Astrocyte (in vitro differentiated cells and primary cell): Measurements from ENCODE around the gene ISG15.

ENCODE experiments used
- EZH2 ChIP-seq: IDR thresholded peaks from 2 replicates; pipeline ENCODE4 v1.6.1; 2012; ENCODE audit warnings: mild to moderate bottlenecking, low read length, inconsistent platforms; ENCODE audit not compliant: insufficient read depth
- TF ChIP-seq, protein P1 (sequence below): IDR thresholded peaks from 2 replicates; pipeline ENCODE4 v1.5.1; 2011; ENCODE audit warnings: low read depth, mild to moderate bottlenecking, inconsistent platforms, low read length, moderate library complexity; ENCODE audit not compliant: insufficient read depth

GRCh38 chr1:1021010-1021919 lies 8.0 kb downstream of the ISG15 start:
- TF ChIP-seq, protein P1, sequence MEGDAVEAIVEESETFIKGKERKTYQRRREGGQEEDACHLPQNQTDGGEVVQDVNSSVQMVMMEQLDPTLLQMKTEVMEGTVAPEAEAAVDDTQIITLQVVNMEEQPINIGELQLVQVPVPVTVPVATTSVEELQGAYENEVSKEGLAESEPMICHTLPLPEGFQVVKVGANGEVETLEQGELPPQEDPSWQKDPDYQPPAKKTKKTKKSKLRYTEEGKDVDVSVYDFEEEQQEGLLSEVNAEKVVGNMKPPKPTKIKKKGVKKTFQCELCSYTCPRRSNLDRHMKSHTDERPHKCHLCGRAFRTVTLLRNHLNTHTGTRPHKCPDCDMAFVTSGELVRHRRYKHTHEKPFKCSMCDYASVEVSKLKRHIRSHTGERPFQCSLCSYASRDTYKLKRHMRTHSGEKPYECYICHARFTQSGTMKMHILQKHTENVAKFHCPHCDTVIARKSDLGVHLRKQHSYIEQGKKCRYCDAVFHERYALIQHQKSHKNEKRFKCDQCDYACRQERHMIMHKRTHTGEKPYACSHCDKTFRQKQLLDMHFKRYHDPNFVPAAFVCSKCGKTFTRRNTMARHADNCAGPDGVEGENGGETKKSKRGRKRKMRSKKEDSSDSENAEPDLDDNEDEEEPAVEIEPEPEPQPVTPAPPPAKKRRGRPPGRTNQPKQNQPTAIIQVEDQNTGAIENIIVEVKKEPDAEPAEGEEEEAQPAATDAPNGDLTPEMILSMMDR, result no peak
- no peak for TF ChIP-seq EZH2
